Uterus (tissue), 4 donors: ENCODE results near the gene TIFAB. TPM values are rescaled to one million over a fixed set of nuclear protein-coding genes. Genes with fewer than 3 reads are reported as not detected.

Experiments
- DNase-seq, 2 donors: peaks; one replicate each; pipeline ENCODE4 v3.0.0-alpha.2; 2019 to 2020
- H3K27ac ChIP-seq, 2 donors: fragments of 200-600 bp; sonication (generic); 1 replicate in 1 of 2; 2 replicates in 1 of 2; pipeline ENCODE4 v1.5.1; 2016 to 2018
- H3K27me3 ChIP-seq, 2 donors: fragments of 200-600 bp; sonication (generic); one replicate each; pipeline ENCODE4 v1.5.1; 2018 to 2019; ENCODE audit warnings: control low read depth in 1 of 2
- H3K36me3 ChIP-seq, 2 donors: fragments of 200-600 bp; sonication (generic); one replicate each; pipeline ENCODE4 v1.5.1; 2019; ENCODE audit warnings: control low read depth in 1 of 2
- H3K4me1 ChIP-seq, 2 donors: fragments of 200-600 bp; sonication (generic); one replicate each; pipeline ENCODE4 v1.5.1; 2018 to 2019; ENCODE audit warnings: control low read depth in 1 of 2
- H3K4me3 ChIP-seq, 2 donors: fragments of 200-600 bp; sonication (generic); 1 replicate in 1 of 2; 2 replicates in 1 of 2; pipeline ENCODE4 v1.5.1; 2018 to 2019; ENCODE audit warnings: mild to moderate bottlenecking in 1 of 2
- H3K9me3 ChIP-seq, 2 donors: fragments of 200-600 bp; sonication (generic); one replicate each; pipeline ENCODE4 v1.5.1; 2019; ENCODE audit warnings: control low read depth in 1 of 2
- CTCF ChIP-seq, 4 experiments: fragments of 200-600 bp in 2 of 4; fragments of 450-650 bp in 2 of 4; sonication (generic) in 2 of 4; IDR thresholded peaks; one replicate each; pipeline ENCODE4 v1.5.1; 2016 to 2019; ENCODE audit warnings: antibody characterized with exemption in 4 of 4, mild to moderate bottlenecking in 2 of 4, moderate library complexity in 1 of 4
- POLR2A ChIP-seq, 2 donors: fragments of 450-650 bp; IDR thresholded peaks; one replicate each; pipeline ENCODE4 v1.6.1; 2016; ENCODE audit warnings: antibody characterized with exemption in 2 of 2, mild to moderate bottlenecking in 1 of 2, moderate library complexity in 1 of 2
- intact Hi-C: fragments of 100-400 bp; cut with DNase I; formaldehyde crosslinking; loops from one replicate; pipeline ENCODE4 v1.15.1; 2023; ENCODE audit warnings: low total_unique reads
- total RNA-seq, 4 donors: library from RNA; depleted of rRNA in 3 of 4; stranded (reverse); fragments of >200 nt in 3 of 4; gene quantifications; one replicate each; pipeline versions ENCODE4 v1.1.0 to v1.2.4, GENCODE V29; 2014 to 2023
- donor health status: DM: yes; HTN: yes; CAD: no.

The TIFAB gene
- total RNA-seq, 4 donors from 2014 or later = 0.28 TPM; not detected in 3

GRCh38 chr5:135402031-135402430 is 50.1 kb downstream of the TIFAB start:
- intact Hi-C loops = no loop called here
- H3K36me3 ChIP-seq = no peaks in the 10 kb centered on the region
- H3K27me3 ChIP-seq = no peaks in the 10 kb centered on the region
- no peak for DNase-seq
- H3K27ac ChIP-seq = no peak overlapping the region
- H3K4me3 ChIP-seq = no peak overlapping the region
- no peaks in the 10 kb centered on the region for H3K9me3 ChIP-seq
- H3K4me1 ChIP-seq = peaks cover 0 to 4% of the 10 kb centered on the region in 2 donors
- TF ChIP-seq POLR2A (IDR thresholded peaks at IDR 0.05) (no peak), CTCF (IDR thresholded peaks at IDR 0.05) (no peak)

- no peak for TF ChIP-seq CTCF (IDR thresholded peaks at IDR 0.05)
- no peak for DNase-seq
- no peaks in the 10 kb centered on the region for H3K27me3 ChIP-seq
- no peaks in the 10 kb centered on the region for H3K36me3 ChIP-seq
- intact Hi-C loops = no loop called here
- H3K27ac ChIP-seq = no peak overlapping the region
- H3K4me3 ChIP-seq = no peak overlapping the region
- peaks cover 0 to 4% of the 10 kb centered on the region in 2 donors for H3K4me1 ChIP-seq
- H3K9me3 ChIP-seq = no peaks in the 10 kb centered on the region
Observed at GRCh38 chr5:135400866-135401265, 51.3 kb downstream of the TIFAB start.

GRCh38 chr5:135399794-135400542 is 52.2 kb downstream of the TIFAB start:
- Histone ChIP-seq H3K27ac (peak overlapping the region; percentile 84 to 93), H3K4me3 (peak overlapping the region; percentile 68 to 69), H3K27me3 (no peaks in the 10 kb centered on the region), H3K9me3 (no peaks in the 10 kb centered on the region), H3K36me3 (no peaks in the 10 kb centered on the region), H3K4me1 (peaks cover 0 to 7% of the 10 kb centered on the region in 2 donors)
- no peak for DNase-seq
- TF ChIP-seq CTCF (IDR thresholded peaks at IDR 0.05) (no peak), POLR2A (IDR thresholded peaks at IDR 0.05) (no peak)
- intact Hi-C loops = no loop called here

- peak within 1 kb of the TSS; percentile 68 to 69 for H3K4me3 ChIP-seq
- no peaks in the 10 kb centered on the region for H3K36me3 ChIP-seq
- no peaks in the 10 kb centered on the region for H3K9me3 ChIP-seq
- H3K27ac ChIP-seq = peak within 1 kb of the TSS; percentile 84 to 93
- intact Hi-C loops = no loop called here
- TF ChIP-seq POLR2A (IDR thresholded peaks at IDR 0.05) (peak; percentile 59 to 80), CTCF (IDR thresholded peaks at IDR 0.05) (peak in 3 of 4 experiments; percentile 10 to 31 (median 20))
- peaks cover 0 to 11% of the 10 kb centered on the region in 2 donors for H3K4me1 ChIP-seq
- H3K27me3 ChIP-seq = no peaks in the 10 kb centered on the region
- DNase-seq = peak; percentile 82 to 87
Observed at GRCh38 chr5:135398855-135399793, 53.0 kb downstream of the TIFAB start, which contains the start of gene MACROH2A1. MACROH2A1 (minus strand) TSS chr5:135399231; CDS start chr5:135389093, 10,138 bp downstream.
